Measurements from ENCODE around the gene LRRC37A.
"Not testable (repeated sequence)": the region's sequence is repeated elsewhere in the genome, so short reads cannot be mapped to it uniquely, and the experiment has no call there.

DNA sequence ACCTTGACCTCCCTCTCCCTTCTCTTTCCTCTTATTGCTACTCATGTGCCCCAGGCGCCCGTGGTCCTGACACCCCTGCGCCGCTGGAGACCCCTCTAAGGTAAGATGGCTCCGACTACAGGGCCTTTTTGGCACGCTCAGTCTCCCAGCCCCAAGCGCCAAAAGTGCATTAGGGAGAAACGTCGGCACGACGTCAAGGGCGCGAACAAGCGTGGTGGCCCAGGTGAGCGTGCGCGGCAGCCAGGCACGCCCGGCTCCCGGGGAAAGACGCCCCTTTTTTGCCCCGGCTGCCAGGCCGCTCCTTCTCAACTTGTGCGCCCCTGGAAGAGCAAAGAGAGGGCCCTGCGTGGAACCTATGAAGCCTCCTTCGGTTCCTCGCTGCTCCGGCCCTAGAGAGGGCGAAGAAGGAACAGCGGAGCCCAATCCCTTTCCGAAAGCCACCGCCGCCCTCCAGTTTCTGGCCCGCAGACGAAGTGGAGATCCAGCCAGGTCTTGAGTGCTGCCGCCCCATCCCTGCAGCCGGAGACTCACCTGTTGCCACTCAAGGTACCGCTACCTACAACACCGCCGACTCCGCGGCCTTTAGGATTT lies 66.3 kb downstream of the LRRC37A start:
- TF ChIP-seq, protein P1, sequence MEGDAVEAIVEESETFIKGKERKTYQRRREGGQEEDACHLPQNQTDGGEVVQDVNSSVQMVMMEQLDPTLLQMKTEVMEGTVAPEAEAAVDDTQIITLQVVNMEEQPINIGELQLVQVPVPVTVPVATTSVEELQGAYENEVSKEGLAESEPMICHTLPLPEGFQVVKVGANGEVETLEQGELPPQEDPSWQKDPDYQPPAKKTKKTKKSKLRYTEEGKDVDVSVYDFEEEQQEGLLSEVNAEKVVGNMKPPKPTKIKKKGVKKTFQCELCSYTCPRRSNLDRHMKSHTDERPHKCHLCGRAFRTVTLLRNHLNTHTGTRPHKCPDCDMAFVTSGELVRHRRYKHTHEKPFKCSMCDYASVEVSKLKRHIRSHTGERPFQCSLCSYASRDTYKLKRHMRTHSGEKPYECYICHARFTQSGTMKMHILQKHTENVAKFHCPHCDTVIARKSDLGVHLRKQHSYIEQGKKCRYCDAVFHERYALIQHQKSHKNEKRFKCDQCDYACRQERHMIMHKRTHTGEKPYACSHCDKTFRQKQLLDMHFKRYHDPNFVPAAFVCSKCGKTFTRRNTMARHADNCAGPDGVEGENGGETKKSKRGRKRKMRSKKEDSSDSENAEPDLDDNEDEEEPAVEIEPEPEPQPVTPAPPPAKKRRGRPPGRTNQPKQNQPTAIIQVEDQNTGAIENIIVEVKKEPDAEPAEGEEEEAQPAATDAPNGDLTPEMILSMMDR (IDR thresholded peaks at IDR 0.05): not testable (repeated sequence)
- TF ChIP-seq POLR2A (IDR thresholded peaks at IDR 0.05): not testable (repeated sequence)
